GM04504 (cell line): ENCODE results near the gene CHN1.

Experiments used
- DNase-seq: peaks from one replicate; pipeline ENCODE4 v3.0.0-alpha.2; 2012; ENCODE audit warnings: low read depth

CHN1 gene

DNA sequence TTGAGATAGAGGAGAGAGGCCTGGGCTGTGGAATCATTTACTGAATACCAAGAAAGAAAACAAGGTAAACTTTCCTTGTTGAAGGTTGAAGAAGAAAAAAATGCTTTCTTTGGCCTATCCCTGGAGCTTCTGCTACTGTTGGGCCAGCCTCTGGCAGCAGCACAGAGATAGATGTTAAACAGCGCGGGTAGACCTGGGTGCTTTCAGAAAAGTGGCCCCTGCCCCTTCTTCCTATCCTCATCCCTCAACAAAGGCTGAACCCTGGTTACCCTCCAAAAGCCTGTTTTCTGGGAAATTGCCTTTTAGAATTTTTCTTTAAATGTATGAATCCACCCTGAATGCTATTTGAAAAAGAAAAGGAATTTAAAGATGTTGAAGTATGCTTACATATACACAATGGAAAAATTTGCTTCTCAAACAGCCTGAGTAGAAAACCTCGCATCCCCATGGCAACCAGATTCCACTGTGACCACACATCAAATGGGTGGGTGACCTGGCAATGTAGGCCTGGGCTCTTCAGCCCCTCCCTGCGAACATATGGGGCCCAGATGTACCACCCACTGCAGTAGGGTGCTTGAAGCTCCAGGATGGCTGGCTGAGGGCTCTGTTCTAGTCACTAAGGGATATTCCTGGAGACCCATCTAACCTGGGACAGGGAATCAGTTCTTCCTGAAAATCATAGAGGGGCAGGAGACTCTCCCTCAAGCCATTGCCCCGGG is 217.5 kb downstream of the CHN1 start:
- peak; percentile 100 for DNase-seq

DNA sequence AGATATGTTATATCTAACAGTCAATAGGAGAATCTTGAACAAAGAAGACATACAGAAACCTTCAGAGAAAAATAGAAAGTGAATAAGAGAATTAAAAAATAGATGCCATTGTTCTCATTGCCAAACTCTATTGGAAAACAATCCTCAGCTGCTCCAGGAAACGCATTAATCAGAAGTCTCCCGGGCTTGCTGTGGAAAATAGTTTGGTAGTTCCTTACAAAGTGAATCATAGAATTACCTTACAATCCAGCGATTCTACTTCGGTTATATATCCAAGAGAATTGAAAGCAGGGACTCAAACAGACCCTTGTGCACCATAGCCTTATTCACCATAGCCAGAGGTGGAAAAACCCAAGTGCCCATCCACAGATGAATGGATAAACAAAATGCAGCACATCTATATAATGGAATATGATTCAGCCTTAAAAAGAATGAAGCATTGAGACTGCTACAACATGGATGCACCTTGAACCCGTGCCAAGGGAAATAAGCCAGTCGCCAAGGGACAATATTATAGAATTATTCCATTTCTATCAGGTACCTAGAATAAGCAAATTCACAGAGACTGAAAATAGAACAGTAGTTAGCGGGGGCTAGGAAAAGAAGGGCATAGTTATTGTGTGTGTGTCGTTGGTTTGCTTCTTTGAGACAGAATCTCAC is 219.0 kb downstream of the CHN1 start:
- DNase-seq, result no peak

DNA sequence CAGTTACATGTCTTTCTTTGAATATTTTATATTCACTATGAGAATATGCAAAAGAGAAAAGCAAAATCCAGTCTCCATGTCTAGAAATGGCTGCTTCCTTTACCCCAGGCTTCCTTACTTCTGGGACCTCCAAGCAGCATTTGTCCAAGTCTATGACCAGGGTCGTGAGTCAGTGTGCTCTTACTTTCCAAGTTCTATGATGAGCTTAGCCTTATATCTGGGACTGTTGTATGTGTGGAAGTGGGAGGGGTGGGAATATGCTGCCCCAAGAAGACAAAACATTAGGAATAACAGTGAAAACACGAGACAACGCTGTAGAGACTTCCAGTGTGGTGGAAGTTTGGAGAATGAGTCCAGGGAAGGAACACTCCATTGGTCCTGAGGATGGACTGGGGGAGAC is 219.7 kb downstream of the CHN1 start:
- no peak for DNase-seq

DNA sequence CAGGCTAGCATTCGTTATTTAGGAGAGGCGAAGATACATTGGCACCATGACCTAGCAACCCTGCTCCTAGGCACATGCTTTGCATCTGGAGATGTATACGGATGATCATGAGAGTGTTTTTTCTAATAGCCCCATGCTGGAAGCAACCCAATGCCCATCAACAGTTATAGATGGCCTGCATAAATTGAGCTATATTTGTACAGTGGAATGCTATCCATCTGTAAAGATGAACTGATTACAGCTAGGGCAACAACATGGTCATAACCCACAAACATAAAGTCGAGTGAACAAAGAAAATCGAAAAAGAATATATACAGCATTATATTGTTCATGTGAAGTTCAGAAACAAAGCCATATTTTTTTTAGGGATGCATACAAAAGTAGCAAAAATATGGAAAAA is 220.3 kb downstream of the CHN1 start:
- no peak for DNase-seq

DNA sequence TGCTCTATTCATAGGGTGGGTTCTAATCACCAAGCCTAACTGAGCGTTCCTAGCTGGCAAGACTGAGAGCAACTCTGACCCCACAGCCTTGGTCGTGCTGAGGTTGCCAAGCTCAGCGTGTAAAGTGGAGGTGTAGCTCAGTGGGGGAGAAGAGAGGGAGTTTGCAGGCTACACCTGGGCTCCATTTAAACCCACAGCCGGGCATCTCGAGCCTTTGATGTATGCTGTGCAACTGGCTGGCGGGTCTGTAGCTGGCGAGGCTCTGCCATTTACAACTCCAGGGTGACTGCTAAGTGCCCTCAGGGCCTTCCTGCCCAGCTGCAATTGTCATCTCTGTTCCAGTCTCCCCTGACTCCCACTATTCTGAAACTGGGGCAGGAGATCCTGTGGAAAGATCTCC is 220.9 kb downstream of the CHN1 start:
- no peak for DNase-seq

DNA sequence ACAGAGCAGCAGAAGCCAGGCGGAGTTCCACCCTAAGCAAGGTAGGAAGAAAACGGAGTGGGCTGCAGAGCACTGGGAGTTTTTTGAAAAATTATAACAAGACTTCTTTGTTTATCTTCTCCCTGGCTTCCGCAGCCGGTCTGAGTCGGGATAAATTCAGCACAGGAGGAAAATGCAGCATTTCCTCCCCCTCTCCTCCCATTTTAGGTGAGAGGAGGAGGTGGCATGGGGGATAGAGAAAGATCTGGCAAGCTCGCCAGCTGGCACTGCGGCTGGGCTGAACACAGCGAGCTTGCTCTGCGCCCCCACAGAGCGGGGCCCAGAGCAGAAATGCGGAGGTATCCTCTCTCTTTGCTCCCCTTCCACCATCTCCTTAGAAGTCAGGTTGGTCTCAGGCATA is 223.2 kb downstream of the CHN1 start:
- DNase-seq, result no peak

DNA sequence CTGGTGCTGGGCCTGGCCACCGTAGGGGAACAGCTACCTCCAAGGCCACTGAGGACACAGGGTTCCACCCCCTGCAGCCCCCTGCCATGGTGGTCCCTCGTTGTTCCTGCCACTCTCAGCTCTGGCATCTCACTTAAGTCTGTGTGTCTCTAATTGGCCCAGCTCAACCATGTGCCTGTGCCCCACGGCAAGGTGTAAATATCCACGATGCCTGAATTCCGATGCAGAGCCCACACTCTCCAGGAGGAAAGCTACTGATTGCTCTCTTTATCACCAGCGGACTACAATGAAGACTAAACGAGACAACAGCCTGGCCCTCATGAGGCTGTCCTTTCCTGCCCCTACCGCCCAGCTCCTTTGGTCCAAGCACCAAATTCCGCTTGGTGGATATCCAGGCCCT is 223.9 kb downstream of the CHN1 start:
- no peak for DNase-seq

DNA sequence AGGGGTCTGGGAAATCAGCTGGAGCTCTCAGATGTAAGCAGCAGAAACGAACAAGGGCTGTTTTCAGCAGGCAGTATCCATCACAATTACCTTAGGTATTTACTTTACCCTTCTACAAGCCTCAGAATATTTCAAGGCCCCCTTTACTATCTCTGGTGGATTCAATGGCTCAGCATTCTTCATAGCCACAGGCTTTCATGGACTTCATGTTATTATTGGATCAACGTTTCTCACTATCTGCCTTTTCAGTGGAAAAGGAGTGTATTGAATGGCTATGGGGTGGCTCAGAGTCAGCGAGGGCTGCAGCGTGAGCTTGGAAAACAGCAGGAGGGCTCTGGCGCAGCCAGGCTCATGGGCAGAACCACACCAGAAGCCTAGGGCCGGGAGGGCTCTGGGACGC is 224.3 kb downstream of the CHN1 start:
- DNase-seq, result no peak

DNA sequence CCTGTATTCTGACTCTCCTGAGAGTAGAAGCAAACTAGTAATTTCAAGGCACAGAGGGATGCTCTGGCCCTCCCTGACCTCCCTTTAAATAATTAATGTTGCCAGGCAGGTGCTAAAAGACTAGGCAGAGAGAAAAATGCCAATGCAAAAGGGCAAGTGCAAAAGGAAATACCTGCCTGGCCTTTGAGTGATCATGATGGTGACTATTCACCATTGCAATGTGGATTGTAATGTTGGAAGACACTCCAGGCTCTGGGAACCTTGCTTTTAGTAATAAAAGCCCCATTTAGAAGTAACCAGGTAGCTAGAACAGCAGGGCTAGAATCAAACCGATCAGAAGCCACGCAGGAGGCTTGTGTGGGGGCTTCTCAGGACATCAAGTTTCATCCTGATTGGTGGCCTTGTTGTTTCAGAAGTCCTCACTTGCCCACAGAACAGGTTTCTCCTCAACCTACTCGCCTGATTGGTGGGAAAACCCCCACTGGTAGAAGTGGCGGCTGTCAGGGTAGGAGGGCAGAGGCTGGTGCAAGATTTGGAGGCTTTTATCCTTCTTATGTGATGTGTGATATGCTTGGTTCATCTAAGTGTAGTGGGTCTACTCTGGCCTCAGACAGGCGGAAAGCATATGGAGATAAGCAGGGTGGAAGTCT is 224.9 kb downstream of the CHN1 start:
- no peak for DNase-seq

DNA sequence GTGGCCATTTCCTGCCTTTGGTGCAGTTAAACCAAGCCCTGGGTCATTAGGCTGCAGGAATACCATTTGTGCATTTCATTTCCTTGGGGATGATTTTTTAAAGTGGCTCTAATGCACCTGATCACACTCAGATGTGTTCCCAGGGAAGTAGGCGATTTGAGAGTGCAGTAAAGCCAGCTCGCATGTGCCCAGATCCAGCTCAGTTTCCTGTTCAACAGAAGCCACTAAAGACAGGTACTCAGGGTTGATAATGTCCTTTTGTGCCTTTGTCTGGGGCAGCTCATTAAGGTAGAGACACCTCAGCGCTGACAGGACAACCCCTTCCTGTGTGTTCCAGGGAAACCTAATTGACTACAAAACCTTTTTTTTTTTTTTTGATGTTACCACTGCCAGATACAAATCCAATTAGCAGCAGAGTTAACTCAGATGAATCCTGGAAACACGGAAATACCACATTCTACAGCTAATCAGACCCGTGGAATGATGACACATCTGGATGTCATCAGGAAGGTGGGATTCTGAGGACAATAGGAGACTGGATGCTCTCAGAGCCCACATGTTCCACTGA is 225.7 kb downstream of the CHN1 start:
- peak; percentile 67 for DNase-seq

DNA sequence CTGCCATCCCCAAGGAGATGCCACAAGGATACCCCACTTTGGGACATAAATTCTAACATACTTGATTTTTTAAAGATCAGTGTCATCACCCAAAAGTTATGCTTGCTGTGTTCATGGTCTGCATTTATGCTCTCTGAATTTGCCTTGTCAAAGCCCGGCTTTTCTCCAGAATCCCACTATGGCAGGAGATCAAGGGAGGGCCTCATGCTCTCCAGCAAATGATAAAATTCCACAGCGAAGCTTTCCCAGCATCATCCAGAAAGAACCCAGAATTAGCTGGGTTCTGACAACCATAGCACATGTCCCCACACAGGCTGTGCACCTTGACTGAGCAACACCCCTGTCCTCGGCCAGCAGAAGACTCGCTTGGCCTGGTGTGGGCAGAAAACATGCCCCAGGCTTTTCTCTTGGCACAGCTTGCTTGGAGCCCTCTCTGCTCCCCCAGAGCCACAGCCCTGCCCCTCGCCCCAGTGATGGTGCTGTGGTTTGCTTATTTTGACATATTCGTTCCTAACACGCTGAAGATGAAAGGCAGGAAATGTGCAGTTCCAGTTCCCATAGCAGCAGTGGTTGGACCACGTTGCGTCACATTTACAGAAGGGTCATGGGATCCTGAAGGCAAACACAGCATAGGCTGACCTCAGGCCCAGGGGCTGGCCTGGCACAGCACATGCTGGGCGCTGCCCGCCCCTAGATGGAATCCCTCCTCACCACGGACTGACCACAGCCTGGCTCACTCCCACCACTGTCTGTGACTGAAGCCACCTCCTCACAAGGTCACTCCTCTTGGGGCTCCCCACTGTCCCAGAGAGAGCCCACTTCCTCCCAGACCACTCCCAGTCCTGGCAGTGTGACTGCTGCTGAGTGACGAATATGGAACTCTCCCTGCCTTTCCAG is 226.8 kb downstream of the CHN1 start:
- peak; percentile 99 for DNase-seq

DNA sequence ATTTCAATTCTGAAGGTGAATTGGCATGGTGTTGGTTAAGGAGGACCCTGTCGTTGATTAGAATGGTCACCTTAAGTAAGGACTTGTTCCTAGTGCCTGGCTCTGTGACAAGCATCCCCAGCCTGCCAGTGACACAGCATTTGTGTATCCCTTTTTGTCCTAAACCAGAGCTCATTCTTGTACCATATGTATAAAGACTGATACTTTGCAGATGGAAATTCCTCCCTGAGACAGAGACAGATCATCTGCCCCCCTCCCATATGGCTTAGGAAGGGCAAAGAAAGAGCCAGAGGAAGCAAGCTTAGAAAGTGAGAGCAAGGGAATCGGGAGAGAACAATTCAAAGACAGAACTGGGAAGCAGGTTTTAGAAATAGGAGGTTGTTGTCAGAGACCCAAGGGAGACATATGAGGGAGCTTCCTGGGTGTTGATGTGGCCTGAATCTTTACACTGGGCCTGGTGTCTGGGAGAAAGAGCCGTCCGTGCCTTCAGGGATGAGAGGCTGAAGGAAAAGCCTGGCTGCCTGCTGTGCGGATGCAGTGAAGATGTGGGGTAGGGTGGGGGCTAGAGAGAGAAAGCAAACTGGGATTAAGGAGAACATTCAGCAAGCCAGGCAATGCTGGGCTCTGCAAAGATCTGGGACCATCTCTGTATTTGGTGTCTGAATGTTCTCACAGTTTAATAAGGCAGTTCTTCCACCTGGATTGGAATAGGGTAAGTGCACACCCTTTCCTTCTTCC is 227.7 kb downstream of the CHN1 start:
- DNase-seq, result peak; percentile 51

DNA sequence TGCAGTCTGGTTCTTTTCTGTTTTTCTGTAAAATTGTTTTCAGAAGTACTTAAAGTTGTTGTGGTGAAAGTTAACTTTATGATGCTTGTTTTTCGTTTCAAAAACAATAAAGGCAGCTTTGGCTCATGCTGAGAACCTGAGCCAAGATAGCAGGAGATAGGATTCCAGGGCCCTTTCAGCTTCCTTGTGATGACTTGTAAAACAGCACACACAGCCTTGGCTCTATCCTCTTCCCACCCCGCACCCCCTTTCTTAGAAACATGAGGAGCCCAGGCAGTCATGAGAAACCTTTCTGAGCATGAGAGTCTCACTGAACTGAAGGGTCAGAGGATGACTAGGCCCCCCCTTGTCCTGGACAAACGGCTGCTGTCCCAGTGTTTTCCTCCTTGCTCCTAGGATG is 228.5 kb downstream of the CHN1 start:
- DNase-seq, result no peak

DNA sequence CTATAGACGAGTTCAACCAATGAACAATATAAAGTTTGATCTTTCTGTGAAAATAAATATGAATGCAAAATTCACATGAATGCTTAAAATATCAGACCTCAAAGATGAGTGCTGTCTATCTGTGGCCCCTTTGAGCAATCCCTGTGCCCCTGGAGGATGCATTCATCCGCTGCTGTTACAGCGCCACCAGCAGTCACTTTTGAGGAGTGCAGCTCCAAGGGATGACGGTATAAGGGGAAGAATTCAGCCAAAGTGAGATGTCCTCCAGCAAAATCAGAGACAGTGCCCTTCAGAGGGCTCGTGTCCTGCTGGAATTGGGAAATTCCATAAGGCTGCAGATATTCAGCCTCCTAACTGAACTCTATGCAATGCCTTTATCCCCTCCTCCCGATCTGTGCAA is 229.0 kb downstream of the CHN1 start:
- DNase-seq, result no peak

DNA sequence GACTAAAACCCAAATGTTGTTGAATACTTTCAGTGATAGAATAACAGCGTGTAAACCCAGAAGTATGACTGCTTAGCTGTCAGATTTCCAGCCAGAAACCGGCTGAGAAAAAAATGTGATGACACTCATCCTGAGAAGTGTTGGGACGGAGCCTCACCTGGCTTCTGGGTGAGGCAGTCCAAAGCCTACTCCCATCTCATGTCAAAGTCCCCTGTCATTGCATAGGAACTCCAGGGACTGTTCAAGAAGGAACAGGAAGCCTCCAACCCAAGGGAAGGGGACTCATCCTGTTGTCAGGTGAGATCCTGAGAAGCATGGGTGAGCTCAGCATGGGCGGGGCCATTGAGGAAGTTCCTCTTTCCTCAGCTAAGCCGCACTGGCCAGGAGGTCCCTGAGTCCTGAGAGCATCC is 229.6 kb downstream of the CHN1 start:
- DNase-seq, result no peak

DNA sequence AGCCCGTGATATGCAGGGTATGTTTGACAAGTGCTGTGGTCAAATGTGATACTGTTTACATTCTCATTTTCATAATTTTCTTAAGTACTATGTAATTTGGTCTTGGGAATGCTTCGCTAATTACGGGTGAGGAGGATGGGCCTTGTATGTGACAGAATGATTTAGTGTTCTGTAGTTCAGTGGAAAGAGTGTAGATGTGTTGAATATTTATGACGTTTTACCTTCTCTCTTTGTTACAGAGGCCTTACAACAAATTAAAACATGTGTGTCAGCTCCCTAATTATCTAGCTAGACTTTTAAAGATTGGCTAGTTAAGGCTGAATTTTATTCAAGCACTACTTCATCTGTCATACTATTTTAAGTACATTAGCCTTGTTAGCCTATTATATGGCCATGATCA is 230.3 kb downstream of the CHN1 start:
- DNase-seq, result no peak

DNA sequence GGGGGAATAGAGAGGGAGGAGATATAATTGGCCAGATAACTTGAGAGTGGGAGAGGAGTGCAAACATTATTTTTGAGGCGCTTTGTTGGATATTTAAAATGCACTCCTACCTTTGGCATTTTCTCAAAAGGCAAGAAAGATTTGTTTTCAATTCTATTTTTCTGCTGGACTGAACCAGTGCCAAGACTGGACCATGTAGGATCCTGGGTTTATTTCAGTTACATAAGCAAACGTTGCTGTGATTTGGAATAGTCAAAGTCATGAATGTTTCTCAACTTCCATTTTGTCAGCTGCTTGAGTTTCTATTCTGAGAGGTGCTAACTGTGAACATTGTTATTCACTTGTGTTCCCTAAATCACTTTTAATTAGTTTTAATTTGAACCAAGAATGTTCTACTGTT is 232.0 kb downstream of the CHN1 start:
- no peak for DNase-seq

DNA sequence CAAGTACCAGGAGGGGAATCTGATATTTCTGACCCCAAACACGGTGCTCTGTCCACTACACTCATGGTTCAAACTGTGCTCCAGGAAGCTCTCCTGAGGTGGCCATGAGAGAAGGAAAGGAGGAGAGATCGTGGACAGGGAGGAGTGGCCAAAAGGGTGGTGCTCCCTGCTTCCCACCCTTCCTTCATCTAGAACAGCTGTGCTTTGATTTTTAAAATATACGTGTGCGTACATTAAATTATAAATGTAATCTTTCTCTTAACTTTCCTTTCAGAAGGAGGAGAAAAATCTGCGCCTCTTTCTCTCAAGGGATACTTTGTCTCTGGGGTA is 232.7 kb downstream of the CHN1 start:
- DNase-seq, result no peak

DNA sequence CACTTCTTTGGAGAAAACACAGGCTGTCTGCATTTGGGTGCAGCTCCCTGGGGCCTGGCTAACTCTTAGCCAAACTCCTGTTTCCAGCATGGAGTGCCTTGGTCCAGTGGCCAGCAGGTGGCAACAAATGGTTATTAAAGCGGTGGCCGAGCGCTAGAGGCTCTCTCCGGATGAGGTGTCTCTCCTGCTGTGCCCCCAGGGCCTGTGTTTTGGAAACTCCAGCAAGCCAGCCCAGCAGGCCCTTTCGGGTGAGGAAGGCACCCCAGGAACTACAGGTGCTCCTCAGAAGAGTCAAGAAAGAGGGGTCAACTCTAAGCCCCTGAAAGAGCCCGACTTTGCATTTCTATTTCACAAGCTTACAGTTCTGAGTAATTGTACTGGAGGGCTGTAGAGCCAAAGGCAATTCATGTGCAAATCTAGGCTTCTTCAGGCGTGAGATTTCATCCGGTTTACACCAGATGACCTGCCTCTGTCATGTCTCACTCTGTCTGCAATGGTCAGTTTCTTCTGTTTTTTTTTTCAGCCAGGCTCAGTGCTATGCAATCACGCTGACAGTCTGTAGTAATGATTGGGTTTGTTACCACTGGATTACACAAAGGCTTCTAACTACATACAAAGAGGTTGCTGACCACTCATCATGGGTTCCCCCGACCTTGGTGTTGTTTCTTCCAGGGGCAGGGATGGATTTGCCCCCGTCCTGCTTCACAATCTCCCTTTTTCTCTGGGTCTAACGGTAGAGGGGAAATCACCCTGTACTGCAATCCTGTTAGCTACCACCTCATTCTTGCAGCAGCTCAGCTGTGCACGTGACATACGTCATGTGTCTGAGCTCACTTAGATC is 233.3 kb downstream of the CHN1 start:
- DNase-seq, result peak; percentile 75

DNA sequence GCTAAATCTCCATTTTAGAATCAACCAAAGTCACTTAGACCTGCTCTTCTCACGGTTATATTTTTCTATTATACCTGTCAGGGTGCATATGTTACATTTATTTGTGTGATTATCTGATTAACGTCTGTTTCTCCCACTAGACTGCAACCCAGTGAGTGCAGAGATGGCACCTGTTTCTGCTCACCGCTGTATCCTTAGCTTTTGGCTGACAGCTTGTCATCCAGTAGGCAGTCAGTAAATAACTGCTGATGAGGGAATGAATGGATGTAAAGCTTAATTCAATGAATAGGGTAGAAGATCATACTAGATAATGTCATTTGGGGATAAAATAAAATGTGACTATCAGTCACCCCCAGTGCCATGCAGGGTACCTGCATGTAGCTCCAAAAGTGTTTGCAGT is 234.0 kb downstream of the CHN1 start:
- no peak for DNase-seq

DNA sequence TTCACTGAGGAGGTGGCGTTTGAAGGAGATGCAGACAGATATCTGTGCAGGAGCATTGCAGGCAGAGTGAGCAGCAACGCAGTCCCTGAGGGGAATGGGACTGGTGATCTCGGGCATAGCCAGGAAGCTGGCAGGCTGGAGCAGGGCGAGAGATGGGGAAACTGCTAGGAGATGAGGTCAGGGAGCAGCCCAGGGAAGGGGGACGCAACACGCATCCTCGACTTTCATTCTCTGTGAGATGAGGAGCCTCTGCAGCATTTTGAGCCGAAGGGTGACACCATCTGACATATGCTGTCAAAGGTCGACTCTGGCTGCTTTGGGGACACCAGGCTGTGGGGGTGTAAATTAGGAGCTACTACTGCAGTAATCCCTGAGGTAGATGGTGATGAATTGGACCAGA is 236.6 kb downstream of the CHN1 start:
- DNase-seq, result no peak
